Measurements from ENCODE around the gene CDH22.
A peak's percentile ranks its signal among the peaks of the same experiment; 100 is the strongest.

CDH22 gene

GRCh38 chr20:46137816-46138215 is 170.5 kb downstream of the CDH22 start:
- Histone ChIP-seq H3K4me3 (no peak overlapping the region), H3K27ac (no peak overlapping the region)
- DNase-seq (ENCODE audit: low spot score), result no peak
- no peak for TF ChIP-seq CTCF (IDR thresholded peaks at IDR 0.05)

- H3K4me3 ChIP-seq, result no peak overlapping the region
- no peak for TF ChIP-seq CTCF (IDR thresholded peaks at IDR 0.05)
- no peak overlapping the region for H3K27ac ChIP-seq
- no peak for DNase-seq (ENCODE audit: low spot score)
Measured at GRCh38 chr20:46135856-46136633, 172.3 kb downstream of the CDH22 start.

GRCh38 chr20:46134716-46135115 is 173.6 kb downstream of the CDH22 start:
- no peak for DNase-seq (ENCODE audit: low spot score)
- H3K27ac ChIP-seq, result no peak overlapping the region
- no peak for TF ChIP-seq CTCF (IDR thresholded peaks at IDR 0.05)
- H3K4me3 ChIP-seq, result no peak overlapping the region

GRCh38 chr20:46133886-46134654 is 174.2 kb downstream of the CDH22 start:
- no peak for TF ChIP-seq CTCF (IDR thresholded peaks at IDR 0.05)
- Histone ChIP-seq H3K27ac (no peak overlapping the region), H3K4me3 (no peak overlapping the region)
- no peak for DNase-seq (ENCODE audit: low spot score)

- TF ChIP-seq CTCF (IDR thresholded peaks at IDR 0.05), result peak; percentile 62
- no peak for DNase-seq (ENCODE audit: low spot score)
- no peak overlapping the region for H3K27ac ChIP-seq
Measured at GRCh38 chr20:46132705-46133120, 175.6 kb downstream of the CDH22 start.

GRCh38 chr20:46131396-46131795 is 176.9 kb downstream of the CDH22 start:
- TF ChIP-seq CTCF (IDR thresholded peaks at IDR 0.05), result no peak
- Histone ChIP-seq H3K27ac (no peak overlapping the region), H3K4me3 (no peak overlapping the region)
- DNase-seq (ENCODE audit: low spot score), result no peak

More at GRCh38 chr20:46132705-46133120, 175.6 kb downstream of the CDH22 start:
- H3K4me3 ChIP-seq, result no peak overlapping the region
